ENCODE measurements around the gene KPNB1. TPM values are rescaled to one million over a fixed set of nuclear protein-coding genes. Genes with fewer than 3 reads are reported as not detected.

KPNB1 gene
- total RNA-seq (2014; rRNA removed; shearing (Covaris generic)) (421 and 423 TPM in 2 replicates), polyA plus RNA-seq (2016; fragmentation: Nextera tagmentation; extraction: Ambion mirVana) (54.5 and 59.5 TPM in 2 replicates)

DNA sequence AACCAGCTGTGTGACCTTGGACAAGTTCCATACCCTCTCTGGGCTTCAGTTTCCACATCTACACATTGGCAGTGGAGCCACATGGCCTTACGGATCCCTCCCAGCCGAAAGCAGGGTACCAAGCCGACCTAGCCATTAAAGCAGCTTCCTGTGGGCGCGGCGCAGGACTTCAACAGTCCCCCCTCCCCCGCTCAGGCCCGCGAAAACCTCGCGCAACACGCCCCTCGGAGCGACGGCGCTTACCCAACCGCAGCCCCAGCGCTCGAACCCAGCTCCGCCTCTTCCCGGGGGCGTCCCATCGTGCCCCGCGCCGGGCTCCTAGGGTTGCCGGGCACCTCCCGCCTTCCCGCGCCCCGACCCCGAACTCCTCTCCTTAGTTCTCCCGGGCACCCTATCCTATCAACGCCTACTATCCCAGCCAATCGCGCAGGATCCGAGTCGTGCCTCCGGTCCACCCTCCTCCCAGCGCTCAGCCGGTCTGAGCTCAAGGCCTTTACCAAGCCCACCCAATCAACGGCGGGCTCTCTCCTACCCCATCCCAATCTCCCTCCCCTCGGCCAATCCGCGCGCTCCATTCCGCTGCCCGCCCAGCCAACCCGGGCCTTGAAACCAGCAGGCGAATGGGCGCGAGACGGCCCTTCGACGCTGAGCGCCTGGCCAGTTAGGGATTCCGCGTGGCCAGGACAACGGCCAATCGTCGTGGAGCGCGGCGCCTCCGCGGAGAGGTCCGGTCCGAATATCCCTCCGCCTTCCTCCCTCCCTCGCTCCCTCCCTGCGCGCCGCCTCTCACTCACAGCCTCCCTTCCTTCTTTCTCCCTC lies at the start of gene KPNB1:
TSS of gene KPNB1 (plus strand) at position 767 of the 819 bp plus-strand sequence. CDS start 326 bp downstream, outside the sequence.
- peak within 1 kb of the TSS; percentile 65 for H2AFZ ChIP-seq
- WGBS, 2 experiments (ENCODE audit: low coverage in 1 of 2, low lambda C conversion rate in 2 of 2, missing lambda C conversion rate in 2 of 2) = 1 to 2% methylated on average over 51 to 72 of the region's 74 CpGs
- in situ Hi-C loops (cut with MboI) = no loop called here
- H3K9me2 ChIP-seq (ENCODE audit: insufficient read depth) = no peaks in the 10 kb centered on the region
- peak within 1 kb of the TSS; percentile 97 for H3K4me3 ChIP-seq
- peaks cover 55% of the 10 kb centered on the region for H3K79me2 ChIP-seq (ENCODE audit: insufficient read depth)
- H3K27me3 ChIP-seq (replicated peaks; ENCODE audit: insufficient read depth) = no peaks in the 10 kb centered on the region
- H3K4me2 ChIP-seq (ENCODE audit: unreplicated experiment) = peak within 1 kb of the TSS; percentile 96
- H3K9me3 ChIP-seq (ENCODE audit: low read depth) = no peaks in the 10 kb centered on the region
- DNase-seq = peak; percentile 100
- H3K27ac ChIP-seq = peak within 1 kb of the TSS; percentile 76
- H3F3A ChIP-seq (ENCODE audit: insufficient read depth) = peaks cover 34% of the 10 kb centered on the region
- peak within 1 kb of the TSS; percentile 91 for H3K9ac ChIP-seq
- H4K20me1 ChIP-seq (ENCODE audit: insufficient read depth) = peaks cover 5% of the 10 kb centered on the region
- peaks cover 25% of the 10 kb centered on the region for H3K36me3 ChIP-seq (ENCODE audit: low read depth)
- H3K4me1 ChIP-seq (ENCODE audit: insufficient read depth) = peaks cover 31% of the 10 kb centered on the region
- no peak for TF ChIP-seq EZH2 (IDR thresholded peaks at IDR 0.05; ENCODE audit: insufficient read depth, poor library complexity, severe bottlenecking)

DNA sequence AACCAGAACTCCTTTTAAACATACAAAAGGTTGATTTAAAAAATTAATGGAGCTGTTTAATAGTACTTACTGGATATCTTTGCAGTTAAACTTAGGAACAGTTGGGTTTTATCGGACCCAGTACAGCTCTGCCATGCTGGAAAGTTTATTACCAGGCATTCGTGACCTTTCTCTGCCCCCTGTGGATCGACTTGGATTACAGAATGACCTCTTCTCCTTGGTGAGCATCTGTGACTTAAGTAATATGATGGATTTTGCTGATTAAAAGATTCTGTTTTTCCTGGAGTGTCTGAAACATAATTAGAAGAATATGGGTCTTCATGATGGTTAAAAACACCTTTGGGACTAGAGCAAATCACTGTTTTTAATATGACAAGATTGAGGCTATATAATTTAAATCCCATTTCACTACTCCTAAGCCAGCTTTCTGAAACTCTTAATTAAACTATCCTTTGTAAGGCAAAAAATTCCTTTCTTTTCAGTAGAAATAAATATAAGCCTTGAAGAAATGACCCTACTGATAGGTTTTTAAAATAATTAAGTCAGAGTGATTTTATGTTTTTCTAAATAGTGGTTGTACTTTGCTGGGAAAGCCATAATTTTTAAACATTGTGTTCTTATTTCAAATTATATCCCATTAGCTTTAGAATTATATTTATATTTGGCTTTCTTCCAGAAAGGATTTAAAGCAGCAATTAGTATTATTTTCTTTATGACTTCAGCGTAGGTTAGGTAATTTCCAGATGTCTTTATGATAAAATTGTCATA lies 45.7 kb upstream of the KPNB1 start:
- Histone ChIP-seq H3K79me2 (ENCODE audit: insufficient read depth) (no peaks in the 10 kb centered on the region; the same call in 1 of the 2 replicates), H3K4me1 (ENCODE audit: insufficient read depth) (peaks cover 13% of the 10 kb centered on the region), H3F3A (ENCODE audit: insufficient read depth) (peaks cover 20% of the 10 kb centered on the region), H3K27me3 (replicated peaks; ENCODE audit: insufficient read depth) (no peaks in the 10 kb centered on the region), H3K9me2 (ENCODE audit: insufficient read depth) (no peaks in the 10 kb centered on the region), H3K4me3 (no peak overlapping the region), H3K9ac (no peak overlapping the region), H2AFZ (no peak overlapping the region), H3K9me3 (ENCODE audit: low read depth) (no peaks in the 10 kb centered on the region), H3K4me2 (ENCODE audit: unreplicated experiment) (no peak overlapping the region), H3K27ac (no peak overlapping the region), H3K36me3 (ENCODE audit: low read depth) (peaks cover 59% of the 10 kb centered on the region), H4K20me1 (ENCODE audit: insufficient read depth) (no peaks in the 10 kb centered on the region)
- WGBS, 2 experiments (ENCODE audit: low coverage in 1 of 2, low lambda C conversion rate in 2 of 2, missing lambda C conversion rate in 2 of 2) = 46 to 48% methylated on average over 4 of the region's 4 CpGs
- in situ Hi-C loops (cut with MboI) = no loop called here
- TF ChIP-seq EZH2phosphoT487 (IDR thresholded peaks at IDR 0.05; ENCODE audit: insufficient read depth, low read depth) = no peak
- no peak for TF ChIP-seq EZH2 (IDR thresholded peaks at IDR 0.05; ENCODE audit: insufficient read depth, poor library complexity, severe bottlenecking)
- DNase-seq = no peak

DNA sequence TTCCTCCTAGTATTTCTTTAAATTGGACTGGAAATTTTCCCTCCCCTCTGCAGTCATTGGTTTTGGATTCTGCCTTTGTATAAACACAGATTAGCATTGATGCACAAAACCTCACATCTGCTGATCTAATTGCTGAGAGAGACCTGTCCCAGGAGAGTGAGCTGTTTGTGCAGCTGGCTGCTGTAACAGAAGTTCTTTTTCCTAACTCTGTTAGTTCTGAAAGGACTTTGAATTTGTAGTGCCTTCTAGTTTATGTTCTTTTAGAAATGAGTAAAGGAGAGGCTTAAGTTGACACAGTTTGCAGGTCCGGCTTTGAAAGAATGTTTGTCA lies 45.2 kb upstream of the KPNB1 start:
- H2AFZ ChIP-seq = no peak overlapping the region
- H3K36me3 ChIP-seq (ENCODE audit: low read depth) = peaks cover 57% of the 10 kb centered on the region
- no peaks in the 10 kb centered on the region for H3K27me3 ChIP-seq (replicated peaks; ENCODE audit: insufficient read depth)
- H3K9me3 ChIP-seq (ENCODE audit: low read depth) = no peaks in the 10 kb centered on the region
- no peaks in the 10 kb centered on the region; the same call in 1 of the 2 replicates for H3K79me2 ChIP-seq (ENCODE audit: insufficient read depth)
- H3K4me3 ChIP-seq = no peak overlapping the region
- in situ Hi-C loops (cut with MboI) = no loop called here
- no peak overlapping the region for H3K27ac ChIP-seq
- no peak overlapping the region for H3K9ac ChIP-seq
- H3K4me2 ChIP-seq (ENCODE audit: unreplicated experiment) = no peak overlapping the region
- no peak for TF ChIP-seq EZH2phosphoT487 (IDR thresholded peaks at IDR 0.05; ENCODE audit: insufficient read depth, low read depth)
- TF ChIP-seq EZH2 (IDR thresholded peaks at IDR 0.05; ENCODE audit: insufficient read depth, poor library complexity, severe bottlenecking) = no peak
- no peaks in the 10 kb centered on the region for H4K20me1 ChIP-seq (ENCODE audit: insufficient read depth)
- no peaks in the 10 kb centered on the region for H3K9me2 ChIP-seq (ENCODE audit: insufficient read depth)
- H3K4me1 ChIP-seq (ENCODE audit: insufficient read depth) = peaks cover 13% of the 10 kb centered on the region
- H3F3A ChIP-seq (ENCODE audit: insufficient read depth) = peaks cover 22% of the 10 kb centered on the region
- peak; percentile 38 for DNase-seq
- WGBS, 2 experiments (ENCODE audit: low coverage in 1 of 2, low lambda C conversion rate in 2 of 2, missing lambda C conversion rate in 2 of 2) = 78 to 100% methylated on average over 1 of the region's 1 CpG

DNA sequence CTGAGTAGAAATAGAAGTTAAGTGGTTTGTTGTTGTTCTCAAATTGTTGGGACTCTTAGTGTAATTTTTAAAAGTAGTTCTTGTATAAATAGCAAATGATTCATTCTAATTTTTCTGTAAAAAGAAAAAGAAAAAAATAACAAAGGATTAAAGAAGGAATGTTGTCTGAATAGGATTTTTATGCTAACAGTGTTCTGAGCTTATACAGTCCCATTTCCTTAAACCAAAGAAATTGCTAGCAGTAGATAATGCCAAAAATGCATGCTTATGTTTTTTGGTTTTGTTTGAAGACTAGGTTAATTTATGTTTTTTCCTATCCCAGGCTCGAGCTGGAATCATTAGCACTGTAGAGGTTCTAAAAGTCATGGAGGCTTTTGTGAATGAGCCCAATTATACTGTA lies 44.7 kb upstream of the KPNB1 start:
- Histone ChIP-seq H3F3A (ENCODE audit: insufficient read depth) (peaks cover 22% of the 10 kb centered on the region), H3K9me3 (ENCODE audit: low read depth) (no peaks in the 10 kb centered on the region), H3K9ac (no peak overlapping the region), H3K27me3 (replicated peaks; ENCODE audit: insufficient read depth) (no peaks in the 10 kb centered on the region), H4K20me1 (ENCODE audit: insufficient read depth) (no peaks in the 10 kb centered on the region), H3K4me3 (no peak overlapping the region), H3K36me3 (ENCODE audit: low read depth) (peaks cover 56% of the 10 kb centered on the region), H2AFZ (no peak overlapping the region), H3K9me2 (ENCODE audit: insufficient read depth) (no peaks in the 10 kb centered on the region), H3K4me2 (ENCODE audit: unreplicated experiment) (no peak overlapping the region), H3K4me1 (ENCODE audit: insufficient read depth) (peaks cover 13% of the 10 kb centered on the region), H3K27ac (no peak overlapping the region), H3K79me2 (ENCODE audit: insufficient read depth) (no peaks in the 10 kb centered on the region; the same call in 1 of the 2 replicates)
- TF ChIP-seq EZH2phosphoT487 (IDR thresholded peaks at IDR 0.05; ENCODE audit: insufficient read depth, low read depth) (no peak), EZH2 (IDR thresholded peaks at IDR 0.05; ENCODE audit: insufficient read depth, poor library complexity, severe bottlenecking) (no peak)
- DNase-seq = no peak
- whole genome bisulfite sequencing, 2 experiments (ENCODE audit: low coverage in 1 of 2, low lambda C conversion rate in 2 of 2, missing lambda C conversion rate in 2 of 2) = 5 to 14% methylated on average over 1 of the region's 1 CpG
- in situ Hi-C loops (cut with MboI) = no loop called here
